K562 (cell line): ENCODE data around the gene FCHO1. TPM values are rescaled to one million over a fixed set of nuclear protein-coding genes. Genes with fewer than 3 reads are reported as not detected.

Source experiments
- AFF4 ChIP-seq: sonication (generic); formaldehyde crosslinking; IDR thresholded peaks from 2 replicates; pipeline ENCODE4 v1.8.0; 2023; ENCODE audit warnings: mild to moderate bottlenecking, missing genetic modification reagents
- ATF7 ChIP-seq: fragments of 450-650 bp; IDR thresholded peaks from 2 replicates; pipeline ENCODE4 v1.7.1; 2014; ENCODE audit warnings: mild to moderate bottlenecking, moderate library complexity
- EGR1 ChIP-seq: fragments of 450-650 bp; conservative IDR thresholded peaks from 2 replicates; pipeline ENCODE4 v1.6.1; 2017; ENCODE audit warnings: mild to moderate bottlenecking
- RBM34 ChIP-seq: fragments of 200-400 bp; formaldehyde crosslinking; IDR thresholded peaks from 2 replicates; pipeline ENCODE4 v1.6.1; 2018; ENCODE audit warnings: low read length, borderline replicate concordance; ENCODE audit not compliant: insufficient read depth
- ZNF277 ChIP-seq: fragments of 250-450 bp; sonication (Bioruptor Pico); IDR thresholded peaks from 2 replicates; pipeline ENCODE4 v1.8.0; 2022; ENCODE audit warnings: inconsistent platforms, mild to moderate bottlenecking, moderate library complexity, borderline replicate concordance
- polyA plus RNA-seq, 8 experiments: library from polyadenylated mRNA; depleted of rRNA in 4 of 8; stranded (reverse) in 5 of 8; unstranded in 3 of 8; fragments of >200 nt; fragmentation: Nextera tagmentation in 2 of 8; fragmentation: Illumina TruSeq in 1 of 8; extraction: Ambion mirVana in 2 of 8; extraction: Trizol in 1 of 8; gene quantifications; 2 replicates each; pipeline versions ENCODE4 v1.2.1 to v1.2.3, GENCODE V29; 2011 to 2014; ENCODE audit warnings: inconsistent platforms in 1 of 8, missing spikeins in 1 of 8
- total RNA-seq, 7 experiments: library from RNA; depleted of rRNA in 6 of 7; stranded (reverse); fragments of >200 nt in 6 of 7; fragmentation: Illumina TruSeq in 2 of 7; extraction: Trizol in 2 of 7; gene quantifications; 2 replicates each; pipeline versions ENCODE4 v1.2.1 to v1.2.3, GENCODE V29; 2011 to 2021; ENCODE audit warnings: low replicate concordance in 1 of 7

Gene FCHO1
- total and polyA plus RNA-seq, 9 of the 15 experiments (the other 6 are each of a cell fraction or from before 2014, with no cell fraction given): 0.21 to 58.9 (median 18.3) TPM

- TF ChIP-seq AFF4 (CRISPR knock-in tag) (no peak), ATF7 (no peak), EGR1 (no peak), ZNF277 (CRISPR knock-in tag) (no peak), RBM34 (no peak)
These were observed 73.1 kb downstream of the FCHO1 start (continued) for GRCh38 chr19:17824339-17824738.
